Activated CD4-positive, alpha-beta T cell treated with anti-CD3 and anti-CD28 coated beads, Interleukin-2, amount 50 U/mL, for 16 hours (primary cell): ENCODE data around the gene SERINC2.
"Not testable (repeated sequence)": the region's sequence is repeated elsewhere in the genome, so short reads cannot be mapped to it uniquely, and the experiment has no call there.

Source experiments
- DNase-seq: peaks from one replicate; pipeline ENCODE4 v3.0.0-alpha.2; 2020

SERINC2 gene

DNA sequence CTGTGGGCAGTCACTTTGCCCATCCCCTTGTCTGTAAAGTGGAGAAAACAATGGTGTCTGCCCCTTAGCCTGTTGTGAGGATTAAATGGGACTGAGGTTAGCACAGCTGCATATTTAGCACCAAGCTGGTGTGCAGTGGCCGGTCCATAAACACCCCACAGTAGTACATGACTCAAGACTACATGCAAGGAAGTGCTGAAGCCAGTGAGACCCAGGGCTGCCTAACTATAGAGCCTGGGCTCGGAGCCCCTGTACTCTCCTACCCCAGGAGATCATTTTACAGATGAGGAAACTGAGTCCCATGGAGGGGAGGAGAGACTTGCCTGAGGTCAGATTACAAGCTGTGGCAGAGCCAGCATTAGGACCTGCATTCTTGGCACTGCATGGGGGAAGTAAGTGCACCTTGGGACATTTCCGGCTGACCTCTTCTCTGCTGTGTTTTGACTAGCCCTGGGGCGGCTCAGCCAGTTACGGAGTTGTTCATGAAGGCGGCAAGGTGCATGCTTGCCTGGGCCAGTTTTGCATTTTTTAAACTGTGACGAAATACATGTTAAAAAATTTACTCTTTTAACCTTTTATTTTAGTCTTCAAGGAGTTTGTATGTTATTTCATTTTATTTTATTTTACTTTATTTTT, 3.2 kb downstream of the SERINC2 start:
- DNase-seq, result no peak

DNA sequence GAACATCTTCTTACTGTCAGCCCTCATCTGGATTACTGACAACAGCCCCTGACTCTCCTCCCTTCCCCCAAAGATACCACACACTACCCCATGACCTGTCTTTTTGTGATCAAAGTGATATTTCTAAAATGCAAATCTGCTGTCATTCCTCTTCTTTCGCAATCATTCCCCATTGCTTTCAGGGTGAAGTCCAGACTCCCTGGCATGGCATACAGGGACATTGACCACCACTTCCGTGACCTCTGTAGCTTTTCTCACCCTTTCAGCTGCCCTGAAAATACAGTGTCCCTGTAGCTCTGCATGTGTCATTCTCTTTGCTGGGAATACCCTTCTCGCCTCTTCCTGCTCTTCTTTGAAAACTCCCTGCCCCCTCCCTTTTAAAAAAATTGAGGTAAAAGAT, 4.1 kb downstream of the SERINC2 start:
- no peak for DNase-seq

DNA sequence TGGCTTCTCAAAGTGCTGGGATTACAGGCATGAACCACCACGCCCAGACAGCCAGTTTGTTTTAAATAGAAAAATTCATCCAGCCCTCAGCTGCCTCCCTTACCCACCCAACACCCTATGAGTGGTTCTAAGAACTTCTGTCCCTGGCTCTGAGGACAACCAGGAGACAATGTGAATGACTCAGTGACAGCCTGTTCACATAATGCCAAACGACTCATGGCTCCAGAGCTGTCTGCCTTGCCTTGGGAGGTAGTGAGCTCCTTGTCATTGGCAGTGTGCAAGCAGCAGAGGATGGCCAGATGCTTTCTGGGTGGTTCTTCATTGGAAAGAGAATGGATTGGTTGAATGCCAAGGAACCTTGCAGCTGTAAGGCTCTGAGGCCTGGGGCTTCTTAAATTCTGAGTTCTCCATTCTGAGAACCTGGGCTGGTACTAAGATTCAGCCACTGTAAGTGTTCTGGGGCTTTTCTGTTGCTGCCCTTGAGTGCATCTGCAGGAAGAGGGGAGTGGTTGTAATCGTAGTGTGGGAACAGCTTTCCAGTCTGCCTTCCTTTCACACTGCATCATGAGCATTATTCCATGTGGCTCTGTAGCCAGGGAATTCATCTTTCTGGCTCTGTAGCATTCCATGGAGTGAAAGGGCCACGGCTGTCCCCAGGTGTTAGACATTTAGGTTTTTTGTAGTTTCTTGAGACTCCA, 5.8 kb downstream of the SERINC2 start:
- no peak for DNase-seq

DNA sequence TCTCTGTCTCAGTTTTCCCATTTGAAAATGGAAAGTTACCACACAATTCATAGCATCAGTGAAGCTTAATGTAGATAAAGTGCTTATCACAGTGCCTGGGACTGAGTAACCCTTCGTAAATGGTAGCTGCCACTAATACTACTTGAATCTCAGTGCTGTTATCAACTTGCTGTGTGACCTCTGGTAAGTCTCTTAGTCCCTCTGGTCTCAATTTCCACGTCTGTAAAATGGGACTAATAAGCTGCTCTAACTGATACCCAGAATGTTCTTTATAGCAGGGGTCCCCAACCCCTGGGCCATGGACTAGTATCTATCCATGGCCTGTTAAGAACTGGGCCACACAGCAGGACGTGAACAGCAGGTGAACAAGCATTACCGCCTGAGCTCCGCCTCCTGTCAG, 7.7 kb downstream of the SERINC2 start:
- DNase-seq, result no peak

DNA sequence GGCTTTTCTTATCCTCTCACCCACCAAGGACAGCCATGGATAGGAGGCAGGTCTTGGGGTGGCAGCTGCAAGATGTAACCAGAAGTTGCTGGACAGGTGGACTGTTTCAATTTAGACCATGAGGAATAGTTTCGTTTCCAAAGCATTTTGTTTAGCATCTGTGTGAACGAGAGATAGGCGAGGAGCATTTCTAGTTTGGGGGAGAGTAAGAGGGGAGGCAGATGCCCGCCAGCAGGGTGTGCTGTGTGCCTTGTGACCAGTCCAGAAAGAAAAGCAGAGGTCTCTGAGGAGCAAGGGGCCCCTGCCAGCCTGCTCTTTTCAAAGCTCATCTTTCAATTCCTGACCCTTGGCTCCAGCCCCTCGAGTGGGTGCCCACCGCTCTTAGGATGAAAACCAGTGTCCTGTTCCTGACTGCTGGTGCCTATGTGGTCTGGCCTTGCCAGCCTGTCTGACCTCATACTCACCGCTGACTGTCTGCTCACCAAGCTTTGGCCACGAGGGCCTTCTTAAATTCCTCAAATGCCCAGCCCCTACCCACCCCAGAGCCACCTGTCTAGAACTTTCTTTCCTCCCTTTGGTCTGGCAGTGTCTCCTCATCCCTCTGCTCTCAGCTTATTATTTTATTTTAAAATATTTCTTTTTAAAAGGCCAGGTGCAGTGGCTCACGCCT, 8.5 kb downstream of the SERINC2 start:
- DNase-seq, result no peak

DNA sequence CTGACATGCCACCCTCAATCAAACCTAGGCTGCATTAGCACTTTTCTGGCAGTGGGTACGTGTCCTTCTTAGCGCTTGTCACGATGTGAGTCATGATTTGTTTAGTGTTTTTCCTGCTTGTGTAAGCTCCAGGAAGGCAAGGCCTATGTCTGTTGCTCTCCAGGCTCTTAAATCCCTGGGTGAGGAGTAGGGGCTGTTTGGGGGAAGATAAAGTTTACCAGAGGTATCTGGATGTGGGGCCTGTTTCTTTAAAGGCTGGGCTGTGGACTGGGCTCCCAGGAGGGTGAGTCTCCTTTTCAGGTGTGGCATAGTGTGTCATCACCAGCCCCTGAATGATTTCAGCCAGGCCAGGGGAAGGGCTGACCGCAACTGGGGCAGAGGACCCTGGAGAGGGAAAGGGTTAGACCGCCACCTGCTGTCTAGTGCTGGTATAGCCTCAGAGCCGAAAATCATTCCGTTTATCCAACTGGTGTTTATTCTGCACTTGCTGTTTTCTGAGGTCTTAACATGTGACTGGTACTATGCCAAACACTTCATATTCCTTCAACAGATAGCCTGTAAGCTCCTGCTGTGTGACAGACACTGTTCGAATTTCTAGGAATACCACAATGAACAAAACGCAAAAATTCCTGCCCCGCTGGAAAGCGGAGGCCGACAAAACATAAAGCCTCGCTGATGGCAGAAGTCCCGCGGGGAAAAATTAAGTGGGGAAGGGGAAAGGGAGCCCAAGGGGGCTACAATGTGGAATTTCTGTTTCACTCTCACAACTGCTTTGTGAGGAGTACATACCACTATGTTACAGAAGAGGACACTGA, 9.7 kb downstream of the SERINC2 start:
- peak; percentile 70 for DNase-seq

DNA sequence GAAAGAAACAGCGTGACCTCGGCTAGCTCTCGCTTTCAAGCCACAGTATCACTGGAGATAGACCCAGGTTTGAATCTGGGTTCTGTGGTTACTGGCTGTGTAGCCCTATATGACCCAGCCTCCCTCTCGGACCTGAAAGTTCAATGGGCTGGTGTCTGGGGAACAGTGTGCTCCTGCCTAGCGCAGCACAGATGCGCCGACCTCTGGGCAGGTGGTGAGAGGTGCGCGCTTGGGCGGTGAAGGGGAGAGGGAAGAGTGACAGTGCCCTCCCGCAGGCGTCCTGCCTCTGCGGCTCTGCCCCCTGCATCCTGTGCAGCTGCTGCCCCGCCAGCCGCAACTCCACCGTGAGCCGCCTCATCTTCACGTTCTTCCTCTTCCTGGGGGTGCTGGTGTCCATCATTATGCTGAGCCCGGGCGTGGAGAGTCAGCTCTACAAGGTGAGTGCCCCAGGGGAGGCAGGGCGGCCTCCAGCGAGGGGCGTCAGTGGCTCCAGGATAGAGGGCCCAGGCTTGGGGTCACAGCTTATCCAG, 10.5 kb downstream of the SERINC2 start:
- DNase-seq, result no peak

DNA sequence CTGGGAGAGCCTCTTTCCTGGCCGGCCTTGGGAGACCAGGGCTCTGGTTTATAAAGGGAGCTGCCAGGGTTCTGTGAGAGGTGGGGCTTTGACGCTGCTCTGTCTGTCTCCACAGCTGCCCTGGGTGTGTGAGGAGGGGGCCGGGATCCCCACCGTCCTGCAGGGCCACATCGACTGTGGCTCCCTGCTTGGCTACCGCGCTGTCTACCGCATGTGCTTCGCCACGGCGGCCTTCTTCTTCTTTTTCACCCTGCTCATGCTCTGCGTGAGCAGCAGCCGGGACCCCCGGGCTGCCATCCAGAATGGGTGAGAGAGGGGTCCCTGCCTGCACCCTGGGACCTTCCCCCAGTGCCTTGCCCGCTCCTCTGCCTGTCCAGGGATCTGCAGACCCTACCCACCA, 11.6 kb downstream of the SERINC2 start:
- no peak for DNase-seq

DNA sequence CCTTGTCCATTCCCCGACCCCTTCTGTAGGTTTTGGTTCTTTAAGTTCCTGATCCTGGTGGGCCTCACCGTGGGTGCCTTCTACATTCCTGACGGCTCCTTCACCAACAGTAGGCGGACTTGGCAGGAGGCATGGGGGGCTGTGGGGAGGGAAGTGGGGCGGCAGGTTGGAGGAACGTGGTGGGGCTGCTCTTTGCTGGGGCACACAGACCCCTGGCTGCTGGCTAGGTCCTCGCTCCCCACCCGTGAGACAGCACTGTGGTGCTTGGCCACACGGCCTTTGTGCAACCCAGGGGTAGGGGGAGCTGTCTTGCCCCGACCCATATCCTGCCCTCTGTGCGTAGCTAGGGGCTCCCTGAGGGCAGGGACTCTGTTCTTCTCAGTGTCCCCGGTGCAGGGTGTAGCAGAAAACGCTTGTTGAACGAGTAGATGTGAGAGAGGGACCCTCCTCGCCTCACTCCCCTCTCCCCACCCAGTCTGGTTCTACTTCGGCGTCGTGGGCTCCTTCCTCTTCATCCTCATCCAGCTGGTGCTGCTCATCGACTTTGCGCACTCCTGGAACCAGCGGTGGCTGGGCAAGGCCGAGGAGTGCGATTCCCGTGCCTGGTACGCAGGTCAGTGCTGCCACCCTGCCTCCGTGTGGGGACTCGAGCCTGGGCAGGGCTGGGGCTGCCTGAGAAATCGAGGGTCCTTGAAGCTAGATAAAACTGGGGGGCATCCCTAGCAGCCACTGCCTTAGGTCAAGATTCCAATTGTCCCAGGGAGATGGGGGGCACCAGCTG, 12.5 kb downstream of the SERINC2 start:
- DNase-seq, result no peak

DNA sequence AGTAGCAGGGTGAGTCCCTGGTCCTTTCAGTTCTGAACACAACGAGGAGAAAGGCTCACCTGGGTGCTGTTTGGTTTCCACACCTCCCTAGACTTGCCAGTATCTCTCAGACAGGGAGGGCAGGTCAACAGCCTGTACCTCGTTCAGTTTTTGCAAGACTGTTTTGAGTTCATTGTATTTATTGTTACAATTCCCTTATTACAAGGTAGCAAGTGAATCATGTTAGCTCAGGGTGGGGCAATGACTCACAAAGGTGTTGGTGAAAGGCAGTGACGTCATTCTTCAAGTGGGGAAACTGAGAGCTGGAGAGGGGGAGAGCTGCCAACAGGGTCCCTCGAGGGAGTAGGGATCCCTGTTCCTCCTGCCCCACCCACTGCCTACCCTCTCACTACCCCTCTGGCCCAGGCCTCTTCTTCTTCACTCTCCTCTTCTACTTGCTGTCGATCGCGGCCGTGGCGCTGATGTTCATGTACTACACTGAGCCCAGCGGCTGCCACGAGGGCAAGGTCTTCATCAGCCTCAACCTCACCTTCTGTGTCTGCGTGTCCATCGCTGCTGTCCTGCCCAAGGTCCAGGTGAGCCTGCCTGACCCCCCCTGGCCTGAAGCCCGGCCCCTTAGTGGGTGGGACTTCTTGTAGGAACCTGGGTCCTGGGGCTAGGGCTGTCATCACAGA, 13.4 kb downstream of the SERINC2 start:
- no peak for DNase-seq

DNA sequence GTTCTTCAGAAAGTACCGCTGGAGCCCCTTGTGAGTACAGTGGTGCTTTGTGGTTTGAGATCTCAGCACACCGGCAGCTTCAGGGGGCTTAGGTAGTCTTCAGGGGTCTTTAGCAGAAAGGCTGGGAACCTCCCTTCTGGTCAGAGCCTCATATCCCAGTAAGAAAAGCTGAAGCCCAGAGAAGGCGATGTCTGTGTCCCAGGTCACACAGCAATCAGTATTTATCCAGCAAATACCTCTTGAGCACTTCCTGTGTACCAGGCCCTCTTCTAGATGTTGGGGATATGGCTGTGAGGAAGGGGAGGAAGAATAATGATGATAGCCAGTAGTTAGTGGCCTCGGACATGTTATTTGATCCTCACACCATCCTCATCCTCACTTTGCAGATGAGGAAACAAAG, 14.3 kb downstream of the SERINC2 start:
- DNase-seq, result no peak

DNA sequence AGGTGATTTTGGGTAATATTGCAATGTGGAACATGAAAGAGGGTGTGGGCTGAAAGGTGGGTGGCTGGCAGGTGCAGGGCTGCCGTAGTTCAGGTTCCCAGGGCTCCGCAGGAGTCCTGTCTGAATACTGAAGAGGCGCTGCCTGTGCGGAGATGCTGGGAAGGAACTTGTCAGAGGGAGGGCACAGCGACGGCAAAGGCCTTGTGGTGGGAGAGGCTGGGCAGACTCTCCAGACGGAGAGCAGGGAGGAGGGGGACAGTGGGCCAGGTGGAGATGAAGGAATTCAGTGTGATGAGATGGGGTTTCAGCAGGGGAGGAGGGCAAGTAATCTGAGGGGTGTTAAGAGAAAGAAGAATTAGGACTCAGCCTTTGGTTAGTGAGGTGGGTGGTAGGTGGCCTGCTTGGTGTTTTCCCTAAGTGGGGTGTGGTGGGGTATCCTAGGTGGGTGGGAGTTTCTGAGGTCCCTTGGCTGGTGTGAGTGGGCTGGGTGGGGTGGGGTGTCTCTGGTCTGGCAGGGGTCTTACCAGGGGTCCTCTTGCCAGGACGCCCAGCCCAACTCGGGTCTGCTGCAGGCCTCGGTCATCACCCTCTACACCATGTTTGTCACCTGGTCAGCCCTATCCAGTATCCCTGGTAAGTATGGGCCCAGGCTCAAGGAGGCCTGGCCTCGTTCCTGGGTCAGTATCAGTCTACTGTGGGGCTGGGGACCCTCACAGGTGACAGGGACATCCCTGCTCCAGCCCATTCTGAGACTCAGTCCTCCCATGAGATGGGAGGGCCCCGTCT, 15.6 kb downstream of the SERINC2 start:
- no peak for DNase-seq

DNA sequence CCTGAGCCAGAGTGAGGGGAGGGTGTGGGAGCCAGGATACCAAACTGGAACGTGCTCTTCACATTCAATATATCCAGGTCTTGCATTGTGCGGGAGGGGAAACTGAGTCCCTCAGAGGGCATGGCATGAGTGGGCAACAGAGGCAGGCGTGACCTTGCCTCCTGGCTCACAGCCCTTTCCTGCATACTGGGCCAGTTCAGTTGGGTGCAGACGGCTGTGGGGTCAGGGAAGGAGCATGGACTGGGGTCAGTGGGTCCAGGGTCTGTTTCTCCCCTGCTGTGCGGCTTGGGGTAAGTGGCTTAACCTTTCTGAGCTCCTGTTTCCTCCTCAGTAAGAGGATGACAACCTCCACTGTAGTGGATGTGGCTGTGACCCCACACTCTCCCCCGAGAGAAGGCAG, 16.6 kb downstream of the SERINC2 start:
- DNase-seq, result no peak

DNA sequence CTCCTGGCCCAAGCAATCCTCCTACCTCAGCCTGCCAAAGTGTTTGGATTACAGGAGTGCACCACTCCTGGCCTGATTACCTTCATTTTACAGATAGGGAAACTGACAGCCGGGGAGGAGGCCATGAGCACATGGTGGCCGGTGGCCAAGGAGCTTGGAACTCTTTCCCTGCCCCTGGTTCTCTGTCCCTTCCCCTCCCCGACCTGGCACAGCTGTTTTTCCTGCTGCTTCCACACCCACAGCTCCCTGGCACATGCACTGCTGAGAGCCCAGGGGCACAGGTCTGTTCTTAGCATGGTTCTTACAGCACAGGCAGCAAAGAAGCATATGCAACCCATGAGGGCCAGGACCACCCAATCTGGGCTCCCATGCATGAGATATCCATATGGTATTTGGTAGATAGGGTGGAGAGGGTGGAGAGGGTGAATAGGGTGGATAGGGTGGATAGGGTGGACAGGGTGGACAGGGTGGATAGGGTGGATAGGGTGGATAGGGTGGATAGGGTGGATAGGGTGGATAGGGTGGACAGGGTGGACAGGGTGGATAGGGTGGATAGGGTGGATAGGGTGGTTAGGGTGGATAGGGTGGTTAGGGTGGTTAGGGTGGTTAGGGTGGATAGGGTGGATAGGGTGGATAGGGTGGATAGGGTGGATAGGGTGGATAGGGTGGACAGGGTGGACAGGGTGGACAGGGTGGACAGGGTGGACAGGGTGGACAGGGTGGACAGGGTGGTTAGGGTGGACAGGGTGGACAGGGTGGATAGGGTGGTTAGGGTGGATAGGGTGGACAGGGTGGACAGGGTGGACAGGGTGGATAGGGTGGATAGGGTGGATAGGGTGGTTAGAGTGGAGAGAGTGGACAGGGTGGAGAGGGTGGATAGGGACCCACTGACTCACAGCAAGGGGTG, 18.6 kb downstream of the SERINC2 start:
- not testable (repeated sequence) for DNase-seq

DNA sequence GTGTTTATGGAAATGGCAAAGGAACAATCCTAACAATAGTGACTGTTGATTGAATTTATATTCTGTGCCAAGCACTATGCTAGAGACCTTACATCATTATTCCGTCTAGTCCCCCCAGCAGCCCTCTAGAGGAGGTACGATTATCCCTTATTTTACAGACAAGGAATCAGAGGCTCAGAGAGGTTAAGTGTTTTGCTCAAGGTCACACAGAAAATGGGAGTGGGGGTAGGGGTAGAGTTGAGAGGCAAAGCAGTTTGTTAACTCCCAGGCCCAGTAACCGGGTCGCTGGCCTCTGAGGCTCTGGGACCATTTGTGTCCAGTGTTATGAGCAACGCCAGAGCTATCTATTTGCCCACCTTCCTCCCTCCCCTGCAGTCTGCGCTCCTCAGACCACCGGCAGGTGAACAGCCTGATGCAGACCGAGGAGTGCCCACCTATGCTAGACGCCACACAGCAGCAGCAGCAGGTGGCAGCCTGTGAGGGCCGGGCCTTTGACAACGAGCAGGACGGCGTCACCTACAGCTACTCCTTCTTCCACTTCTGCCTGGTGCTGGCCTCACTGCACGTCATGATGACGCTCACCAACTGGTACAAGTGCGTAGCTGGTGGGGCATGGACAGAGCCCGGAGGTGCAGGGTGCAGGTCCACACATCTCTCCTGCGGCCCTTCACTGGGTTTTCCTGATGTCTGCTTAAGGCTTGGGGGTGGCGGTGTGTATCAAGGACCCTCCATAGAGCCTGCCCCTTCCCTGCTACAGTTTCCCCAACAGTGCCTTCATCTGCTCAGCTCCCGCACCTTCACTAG, 19.8 kb downstream of the SERINC2 start:
- no peak for DNase-seq

DNA sequence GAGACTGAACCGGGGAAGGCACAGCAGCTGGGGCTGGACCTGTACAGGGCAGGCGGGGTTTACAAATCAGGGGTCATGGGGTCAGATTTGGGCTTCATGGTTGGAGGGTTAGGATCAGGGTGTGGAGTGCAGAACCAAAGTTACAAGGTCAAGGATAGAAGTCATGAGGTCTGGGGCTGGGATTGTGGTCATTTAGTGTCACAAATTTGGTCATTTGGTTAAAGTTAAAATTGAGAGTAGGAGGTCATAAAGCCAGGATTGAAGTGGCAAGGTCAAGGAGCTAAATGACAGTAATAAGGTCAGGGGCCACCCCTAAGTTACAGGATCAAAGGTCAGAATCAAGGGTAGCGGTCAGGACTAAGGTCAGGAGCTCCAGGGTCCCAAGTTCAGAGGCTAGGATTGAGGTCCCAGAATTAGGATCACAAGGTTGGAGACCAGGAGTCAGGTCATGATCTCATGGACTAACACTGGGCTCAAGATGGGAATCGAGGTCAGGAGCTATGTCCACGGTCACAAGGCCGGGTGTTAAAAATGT, 20.4 kb downstream of the SERINC2 start:
- no peak for DNase-seq

DNA sequence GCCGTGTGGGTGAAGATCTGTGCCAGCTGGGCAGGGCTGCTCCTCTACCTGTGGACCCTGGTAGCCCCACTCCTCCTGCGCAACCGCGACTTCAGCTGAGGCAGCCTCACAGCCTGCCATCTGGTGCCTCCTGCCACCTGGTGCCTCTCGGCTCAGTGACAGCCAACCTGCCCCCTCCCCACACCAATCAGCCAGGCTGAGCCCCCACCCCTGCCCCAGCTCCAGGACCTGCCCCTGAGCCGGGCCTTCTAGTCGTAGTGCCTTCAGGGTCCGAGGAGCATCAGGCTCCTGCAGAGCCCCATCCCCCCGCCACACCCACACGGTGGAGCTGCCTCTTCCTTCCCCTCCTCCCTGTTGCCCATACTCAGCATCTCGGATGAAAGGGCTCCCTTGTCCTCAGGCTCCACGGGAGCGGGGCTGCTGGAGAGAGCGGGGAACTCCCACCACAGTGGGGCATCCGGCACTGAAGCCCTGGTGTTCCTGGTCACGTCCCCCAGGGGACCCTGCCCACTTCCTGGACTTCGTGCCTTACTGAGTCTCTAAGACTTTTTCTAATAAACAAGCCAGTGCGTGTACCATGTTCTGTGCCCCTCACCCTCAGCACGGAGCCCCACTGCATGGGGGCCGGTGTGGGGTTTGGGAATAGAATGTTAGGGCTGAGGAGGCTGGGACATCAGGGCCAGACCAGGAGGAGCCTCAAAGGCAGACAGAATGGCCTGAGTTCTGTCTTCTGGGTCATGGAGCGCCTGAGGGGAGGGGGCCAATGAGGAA, 21.3 kb downstream of the SERINC2 start:
- no peak for DNase-seq

DNA sequence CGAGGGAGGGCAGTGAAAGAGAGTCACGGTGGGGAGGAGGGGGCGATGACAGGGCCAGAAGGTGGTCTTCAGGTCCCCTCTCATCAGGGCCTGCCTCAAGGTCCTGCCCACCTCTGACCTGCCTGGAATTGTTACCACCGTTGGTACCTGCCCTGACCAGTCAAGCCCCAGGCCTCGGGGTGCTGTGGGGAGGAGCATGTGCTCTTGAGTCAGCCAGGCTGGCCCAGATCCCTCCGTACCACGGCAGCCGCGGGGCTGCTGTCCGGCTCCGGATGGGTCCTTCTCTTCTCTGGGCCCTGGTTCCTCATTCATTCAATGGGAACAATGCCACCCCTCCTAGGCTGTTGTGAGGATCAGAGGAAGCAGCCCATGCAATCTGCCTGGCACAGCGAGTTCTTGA, 22.0 kb downstream of the SERINC2 start:
- DNase-seq, result no peak
